GM12865 (cell line): ENCODE data around the gene C2CD2.
A peak's percentile ranks its signal among the peaks of the same experiment; 100 is the strongest.

Source experiments
- DNase-seq: peaks from one replicate; pipeline ENCODE4 v3.0.0; 2010; ENCODE audit warnings: low read depth
- H3K4me3 ChIP-seq: 2 replicates; pipeline ENCODE4 v1.5.1; 2011; ENCODE audit warnings: mild to moderate bottlenecking, low read depth, low read length, control low read depth
- TF ChIP-seq, protein P1 (sequence below): IDR thresholded peaks from 2 replicates; pipeline ENCODE4 v1.5.1; 2011; ENCODE audit warnings: low read length, control low read depth, low read depth, inconsistent platforms; ENCODE audit not compliant: insufficient read depth; ENCODE audit errors: missing control alignments

Gene C2CD2

DNA sequence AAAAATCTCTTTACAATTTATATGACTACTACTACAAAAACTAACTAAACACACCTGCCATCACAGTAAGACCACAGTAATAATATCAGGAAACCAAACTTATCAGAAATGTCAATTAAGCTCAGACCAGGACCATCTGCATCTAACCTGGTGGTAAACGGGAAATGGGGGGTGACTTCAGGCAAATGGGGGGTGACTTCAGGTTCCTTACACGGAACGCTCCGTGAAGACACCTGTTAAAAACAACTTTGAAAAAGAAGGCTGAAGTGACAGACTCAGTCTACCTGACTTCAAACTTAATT lies 90.4 kb downstream of the C2CD2 start:
- peak overlapping the region; percentile 46 for H3K4me3 ChIP-seq
- TF ChIP-seq, protein P1, sequence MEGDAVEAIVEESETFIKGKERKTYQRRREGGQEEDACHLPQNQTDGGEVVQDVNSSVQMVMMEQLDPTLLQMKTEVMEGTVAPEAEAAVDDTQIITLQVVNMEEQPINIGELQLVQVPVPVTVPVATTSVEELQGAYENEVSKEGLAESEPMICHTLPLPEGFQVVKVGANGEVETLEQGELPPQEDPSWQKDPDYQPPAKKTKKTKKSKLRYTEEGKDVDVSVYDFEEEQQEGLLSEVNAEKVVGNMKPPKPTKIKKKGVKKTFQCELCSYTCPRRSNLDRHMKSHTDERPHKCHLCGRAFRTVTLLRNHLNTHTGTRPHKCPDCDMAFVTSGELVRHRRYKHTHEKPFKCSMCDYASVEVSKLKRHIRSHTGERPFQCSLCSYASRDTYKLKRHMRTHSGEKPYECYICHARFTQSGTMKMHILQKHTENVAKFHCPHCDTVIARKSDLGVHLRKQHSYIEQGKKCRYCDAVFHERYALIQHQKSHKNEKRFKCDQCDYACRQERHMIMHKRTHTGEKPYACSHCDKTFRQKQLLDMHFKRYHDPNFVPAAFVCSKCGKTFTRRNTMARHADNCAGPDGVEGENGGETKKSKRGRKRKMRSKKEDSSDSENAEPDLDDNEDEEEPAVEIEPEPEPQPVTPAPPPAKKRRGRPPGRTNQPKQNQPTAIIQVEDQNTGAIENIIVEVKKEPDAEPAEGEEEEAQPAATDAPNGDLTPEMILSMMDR: no peak

DNA sequence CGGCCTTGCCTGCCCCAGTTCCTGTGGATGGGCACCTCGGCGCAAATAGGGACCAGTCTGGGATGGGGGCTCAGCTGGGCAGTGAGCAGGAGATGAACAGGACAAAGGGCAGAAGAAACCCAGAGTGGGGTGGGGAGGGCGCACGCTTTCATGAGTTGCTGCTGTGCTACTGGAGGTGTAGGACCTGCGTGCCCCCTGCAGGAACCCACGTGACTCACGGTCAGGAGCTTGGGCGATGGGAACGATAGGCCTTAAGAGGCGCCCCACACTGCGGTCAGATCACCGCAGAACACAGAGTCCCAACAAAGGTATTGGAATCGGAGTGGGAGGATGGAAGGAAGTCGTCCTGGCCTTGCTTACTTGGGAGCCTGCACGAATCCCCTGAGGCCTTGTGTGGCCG lies 91.8 kb downstream of the C2CD2 start:
- TF ChIP-seq, protein P1: peak; percentile 57
- peak overlapping the region; percentile 46 for H3K4me3 ChIP-seq
- DNase-seq: peak; percentile 83

More for the DNA sequence above, 90.4 kb downstream of the C2CD2 start:
- DNase-seq: peak; percentile 70

DNA sequence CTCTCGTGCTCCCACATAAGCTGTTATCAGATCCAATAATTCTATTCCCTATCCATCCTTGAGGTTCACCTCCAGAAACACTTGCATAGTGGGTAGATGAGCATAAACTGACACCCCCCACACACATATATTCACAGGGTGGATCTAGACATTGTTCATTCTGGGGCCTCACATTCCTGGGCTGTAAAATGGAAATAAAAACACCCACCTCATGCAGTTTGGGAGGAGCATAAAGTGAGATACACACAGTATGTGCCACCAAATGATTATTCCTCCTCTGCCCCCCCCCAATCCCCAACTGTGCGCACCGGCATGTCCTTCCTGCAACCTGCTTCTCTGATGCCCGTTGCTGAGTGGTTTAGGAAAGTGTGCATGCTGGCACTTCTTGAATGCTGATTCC lies 92.6 kb downstream of the C2CD2 start:
- peak overlapping the region; percentile 46 for H3K4me3 ChIP-seq
- TF ChIP-seq, protein P1: no peak
- DNase-seq: no peak

GRCh38 chr21:41859297-41859980 lies 94.4 kb downstream of the C2CD2 start:
- TF ChIP-seq, protein P1: no peak
- no peak for DNase-seq

DNA sequence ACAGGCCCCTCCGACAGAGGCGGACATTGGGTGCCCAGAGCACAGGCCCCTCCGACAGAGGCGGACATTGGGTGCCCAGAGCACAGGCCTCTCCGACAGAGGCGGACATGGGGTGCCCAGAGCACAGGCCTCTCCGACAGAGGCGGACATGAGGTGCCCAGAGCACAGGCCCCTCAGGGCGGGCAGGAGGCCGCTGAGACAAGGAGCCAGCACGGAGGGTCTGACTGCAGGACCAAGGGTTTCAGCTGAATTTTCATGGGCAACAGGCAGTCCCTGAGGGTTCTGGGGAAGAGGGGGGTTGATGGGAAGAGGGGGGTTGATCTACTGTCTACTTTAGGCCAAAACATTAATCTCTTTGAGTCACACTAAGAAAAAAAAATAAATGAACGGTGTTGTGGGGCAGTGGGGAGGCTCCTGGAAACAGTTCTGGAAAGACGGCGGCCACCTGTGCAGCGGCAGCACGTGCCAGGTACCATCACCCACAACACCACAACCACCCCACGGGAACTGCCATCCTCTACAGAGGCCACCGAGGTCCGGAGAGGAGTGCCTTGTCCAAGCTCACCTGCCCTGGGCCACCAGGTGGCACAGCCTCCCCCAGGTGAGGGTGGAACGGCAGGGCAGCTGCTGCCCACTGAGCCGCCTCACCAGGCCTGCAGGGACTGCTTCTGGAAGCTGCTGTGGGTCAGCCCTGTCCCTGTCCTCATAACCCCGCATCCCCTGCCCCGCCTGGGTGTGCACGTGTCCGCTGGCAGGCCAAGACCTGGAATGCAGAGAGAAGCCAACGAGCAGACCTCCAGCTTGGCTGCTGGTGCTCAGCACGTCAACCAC lies 95.1 kb downstream of the C2CD2 start:
- H3K4me3 ChIP-seq: no peak overlapping the region
- DNase-seq: no peak
- TF ChIP-seq, protein P1: no peak

More at GRCh38 chr21:41859297-41859980, 94.4 kb downstream of the C2CD2 start:
- no peak overlapping the region for H3K4me3 ChIP-seq

DNA sequence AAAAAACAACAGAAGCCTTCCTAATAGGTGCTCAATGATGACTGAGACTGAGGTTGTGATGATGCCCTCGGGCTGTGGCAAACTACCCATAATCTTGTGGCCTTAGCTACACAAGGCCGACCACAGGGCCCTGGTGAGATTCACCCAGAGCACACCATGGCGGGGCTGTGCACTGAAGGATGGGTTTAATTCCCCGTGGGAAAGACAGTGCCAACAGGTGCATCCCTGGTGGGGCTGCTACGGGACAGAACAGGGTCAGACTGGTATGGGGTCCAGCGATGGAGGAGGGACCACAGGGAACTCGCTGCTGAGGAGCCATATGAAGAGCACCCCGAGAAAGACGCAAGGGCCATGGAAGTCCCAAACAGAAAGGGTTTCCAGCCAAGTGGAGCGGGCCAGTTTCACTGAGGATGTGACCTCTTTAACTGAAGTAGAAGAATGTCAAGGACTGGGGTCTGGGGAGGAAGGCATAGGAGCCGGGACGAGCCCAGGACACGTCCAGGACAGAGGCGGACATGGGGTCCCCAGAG lies 96.0 kb downstream of the C2CD2 start:
- TF ChIP-seq, protein P1: no peak
- no peak for DNase-seq
- no peak overlapping the region for H3K4me3 ChIP-seq
